ENCODE measurements around the gene SMIM35.

- TF ChIP-seq CTCF (IDR thresholded peaks at IDR 0.05) (no peak), POLR2A (IDR thresholded peaks at IDR 0.05) (no peak)
Observed at GRCh38 chr11:118064956-118065355, 21.8 kb downstream of the SMIM35 start.
